HG03565 (cell line): Measurements from ENCODE around the gene FRMD4A.
"Not testable (repeated sequence)": the region's sequence is repeated elsewhere in the genome, so short reads cannot be mapped to it uniquely, and the experiment has no call there.

Experiments used
- ATAC-seq: cut with Tn5 transposase; IDR thresholded peaks from one replicate; pipeline ENCODE4 v1.9.1; 2021; ENCODE audit warnings: mild to moderate bottlenecking, moderate library complexity; ENCODE audit not compliant: unreplicated experiment

FRMD4A gene

DNA sequence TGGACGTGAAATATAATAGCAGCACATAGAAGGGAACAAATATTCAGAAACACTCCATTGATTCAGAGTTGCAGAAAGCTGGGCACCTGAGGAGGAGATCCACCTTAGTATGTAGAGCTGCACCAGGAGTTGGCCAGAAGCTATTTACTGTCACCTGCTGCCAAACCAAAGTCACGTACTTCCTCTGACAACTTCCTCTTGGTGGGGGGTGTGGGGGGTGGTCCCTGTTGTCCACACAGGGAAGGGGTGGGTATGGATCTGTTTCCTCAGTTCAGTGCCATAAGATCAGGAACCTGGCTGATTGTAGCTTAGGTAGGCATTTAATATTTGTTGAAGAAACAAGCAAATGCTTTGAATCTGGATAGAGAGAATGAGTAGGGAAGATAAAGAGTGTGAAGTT lies 264.6 kb downstream of the FRMD4A start:
- no peak for ATAC-seq

DNA sequence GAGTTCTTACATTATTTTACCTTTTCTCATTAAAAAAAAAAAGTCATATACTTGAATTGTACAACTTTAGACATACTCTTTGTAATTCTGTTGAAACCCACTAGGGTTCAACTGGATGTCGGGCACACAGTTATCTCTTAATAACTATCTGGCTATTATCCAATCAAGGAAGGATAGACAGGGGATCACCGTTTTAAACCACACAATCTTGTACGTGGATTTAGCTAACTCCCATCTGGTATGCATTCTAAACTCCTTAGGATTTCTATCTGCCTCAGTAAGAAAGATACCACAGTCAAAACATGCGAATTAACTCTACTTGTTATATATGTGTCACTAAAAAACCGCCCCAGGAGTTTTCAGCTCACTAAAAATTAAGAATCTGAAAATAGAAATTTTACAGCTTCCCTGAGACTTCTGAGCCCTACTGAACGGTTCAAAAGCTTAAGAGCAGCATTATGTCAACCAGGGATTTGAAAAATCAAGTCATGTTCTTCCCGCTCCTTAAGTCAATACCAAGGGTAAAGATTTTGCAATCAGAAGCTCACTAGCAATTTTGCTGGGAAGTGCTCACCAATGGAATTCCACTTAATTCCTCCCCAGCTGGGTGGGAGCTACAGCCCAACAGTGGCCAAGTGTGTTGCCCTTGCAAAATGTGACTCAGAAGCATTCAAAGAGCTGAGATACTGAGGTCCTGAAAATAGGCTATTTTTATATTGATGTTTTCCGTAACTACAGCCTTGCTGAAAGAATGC lies 267.0 kb downstream of the FRMD4A start:
- no peak for ATAC-seq

- no peak for ATAC-seq
Observed at GRCh38 chr10:14062528-14063260, 268.0 kb downstream of the FRMD4A start.

DNA sequence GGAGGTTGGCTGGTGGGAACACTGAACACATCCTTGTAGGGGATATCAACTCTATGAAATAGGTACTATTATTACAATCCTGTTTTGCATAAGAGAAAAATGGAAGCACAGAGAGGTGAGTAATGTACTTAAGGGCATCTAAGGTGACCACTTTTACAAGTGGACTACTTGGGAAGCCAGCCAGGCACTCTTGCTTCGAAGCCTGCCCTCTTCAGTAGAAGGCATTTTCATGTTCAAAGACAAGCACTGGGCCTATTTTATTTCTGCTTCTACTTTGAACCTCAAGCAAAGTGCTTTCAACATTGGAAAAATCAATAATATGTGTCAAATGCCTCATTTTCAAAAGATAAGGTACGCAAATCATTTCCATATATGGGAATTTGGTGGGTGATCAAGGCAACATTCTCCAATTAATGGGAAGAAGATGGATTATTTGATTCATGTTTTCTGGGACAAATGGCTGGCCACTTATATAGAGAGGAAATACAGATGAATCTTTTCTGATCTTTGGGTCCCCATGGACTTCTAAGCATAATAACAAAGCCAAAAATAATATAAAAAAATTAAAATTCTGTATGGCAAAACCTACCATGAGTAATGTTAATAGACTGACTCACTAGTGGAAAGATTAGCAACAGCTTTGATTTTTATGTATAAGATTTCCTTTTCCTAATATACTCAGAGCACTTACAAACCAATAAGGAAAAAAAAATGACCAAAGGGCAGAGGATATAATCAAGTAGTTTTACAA lies 270.2 kb downstream of the FRMD4A start:
- ATAC-seq, result no peak

GRCh38 chr10:14056610-14057332 lies 274.0 kb downstream of the FRMD4A start:
- ATAC-seq, result no peak

DNA sequence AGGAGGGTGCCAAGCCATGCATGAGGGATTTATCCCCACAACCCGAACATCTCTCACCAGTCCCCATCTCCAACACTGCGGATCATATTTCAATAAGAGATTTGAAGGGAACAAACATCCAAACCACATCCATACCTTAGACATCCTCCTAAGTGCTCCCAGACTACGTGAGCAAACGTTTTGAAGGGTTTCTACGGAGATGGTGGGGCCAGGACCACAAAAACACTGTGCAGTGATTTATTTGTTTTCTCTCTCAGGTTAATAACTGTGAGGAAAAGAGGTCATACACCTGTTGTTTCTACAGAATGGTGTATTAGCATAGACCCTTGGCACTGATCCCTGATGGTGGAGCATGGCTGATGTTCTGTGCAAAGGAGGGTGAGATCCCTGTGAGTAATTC lies 277.8 kb downstream of the FRMD4A start:
- ATAC-seq, result no peak

- ATAC-seq, result no peak
Observed at GRCh38 chr10:14050598-14050997, 280.1 kb downstream of the FRMD4A start.

GRCh38 chr10:14048930-14049613 lies 281.7 kb downstream of the FRMD4A start:
- no peak for ATAC-seq

DNA sequence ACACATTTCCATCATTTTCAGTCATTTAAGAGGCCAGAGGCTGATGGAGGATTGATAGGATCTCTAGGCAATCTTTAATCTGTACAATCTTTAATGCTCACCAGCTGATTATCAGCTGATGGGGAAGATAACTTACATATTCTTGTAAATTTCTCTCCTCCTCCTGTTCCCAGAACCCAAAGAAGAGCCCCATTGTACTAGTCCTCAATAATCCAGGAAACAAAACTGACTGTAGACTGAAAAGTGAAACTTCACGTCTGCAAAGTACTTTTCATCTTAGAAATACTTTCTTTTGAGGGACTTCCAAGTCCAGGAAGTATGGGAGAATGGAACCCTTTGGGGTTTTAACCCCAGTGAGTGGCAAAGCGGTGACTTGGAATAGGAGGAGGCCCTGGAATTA lies 283.3 kb downstream of the FRMD4A start:
- ATAC-seq, result no peak

DNA sequence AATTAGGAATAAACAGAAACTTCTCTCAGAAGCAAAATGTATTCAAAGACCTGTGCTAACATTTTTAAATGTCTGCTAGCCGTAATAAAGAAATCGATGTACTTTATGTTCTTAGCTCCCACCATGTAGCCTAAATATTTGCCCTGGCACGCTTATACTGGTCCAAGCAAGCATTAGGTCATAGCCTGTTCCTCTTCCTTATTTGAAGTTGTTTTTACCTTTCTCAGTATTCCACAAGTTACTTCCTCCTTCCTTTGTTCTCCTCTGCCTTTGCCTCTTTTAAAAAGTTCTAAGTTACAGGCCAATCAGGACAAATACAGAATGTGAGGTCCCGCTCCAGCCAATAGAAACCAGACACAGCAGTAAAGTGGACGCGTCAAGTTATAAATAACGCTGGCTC lies 288.7 kb downstream of the FRMD4A start:
- ATAC-seq, result not testable (repeated sequence)

DNA sequence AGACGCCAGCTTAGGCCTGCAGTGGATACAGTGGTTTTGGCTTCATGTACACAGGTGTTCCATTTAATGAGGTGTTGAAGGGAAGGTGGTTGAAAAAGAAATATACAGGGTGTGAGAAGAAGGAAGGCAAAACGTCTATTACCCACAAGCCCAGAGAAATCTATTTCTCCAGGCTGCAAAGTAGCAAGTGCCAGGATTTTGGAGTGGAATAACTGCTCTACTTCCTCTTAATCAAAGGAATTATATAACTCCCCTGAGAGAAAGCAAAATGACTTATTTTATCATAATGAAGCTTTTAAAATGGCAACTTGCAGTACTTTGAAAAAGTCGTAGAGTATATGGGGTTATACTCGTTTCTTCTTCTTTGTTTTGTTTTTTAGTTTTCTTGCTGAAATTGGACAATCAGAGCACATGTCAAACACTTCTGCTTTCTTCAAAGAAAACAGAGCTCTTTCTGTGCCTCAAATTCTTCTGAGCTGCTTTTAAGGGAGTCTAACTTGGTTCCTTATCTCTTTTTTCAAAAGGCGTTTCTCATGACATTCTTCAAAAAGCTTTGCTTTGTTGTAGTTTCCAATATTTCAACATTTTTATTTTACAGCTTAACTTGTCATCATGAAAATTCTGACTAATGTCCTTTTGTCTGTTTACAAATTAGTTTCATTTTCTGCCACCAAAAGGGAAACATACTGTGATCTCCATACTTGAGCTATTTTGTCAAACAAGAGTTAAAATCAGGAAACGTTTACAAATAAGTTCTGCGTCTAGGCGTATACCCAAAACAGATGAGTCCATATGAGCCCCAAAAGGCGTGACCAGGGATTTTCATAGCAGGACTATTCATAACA lies 289.7 kb downstream of the FRMD4A start:
- no peak for ATAC-seq

- ATAC-seq, result no peak
Observed at GRCh38 chr10:14039968-14040668, 290.6 kb downstream of the FRMD4A start.

DNA sequence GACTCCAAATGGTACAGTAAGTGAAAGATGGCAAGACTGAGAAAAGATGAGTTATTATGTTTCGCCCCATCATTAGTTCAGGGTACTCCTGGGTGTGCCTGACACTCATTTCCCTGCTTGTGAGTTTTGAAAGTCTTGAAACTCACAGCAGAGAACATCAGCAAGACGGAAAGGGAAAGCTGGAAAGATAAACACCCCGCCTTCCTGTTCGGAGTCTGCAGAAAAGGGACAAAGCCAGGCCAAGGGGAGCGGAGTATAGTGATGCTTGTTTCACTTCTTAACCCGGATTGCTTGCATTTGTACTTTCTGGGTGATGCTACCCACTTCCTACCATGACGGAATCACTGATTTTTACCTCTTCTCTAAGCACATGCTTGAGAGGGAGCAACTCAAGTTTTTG lies 294.5 kb downstream of the FRMD4A start:
- ATAC-seq, result no peak

DNA sequence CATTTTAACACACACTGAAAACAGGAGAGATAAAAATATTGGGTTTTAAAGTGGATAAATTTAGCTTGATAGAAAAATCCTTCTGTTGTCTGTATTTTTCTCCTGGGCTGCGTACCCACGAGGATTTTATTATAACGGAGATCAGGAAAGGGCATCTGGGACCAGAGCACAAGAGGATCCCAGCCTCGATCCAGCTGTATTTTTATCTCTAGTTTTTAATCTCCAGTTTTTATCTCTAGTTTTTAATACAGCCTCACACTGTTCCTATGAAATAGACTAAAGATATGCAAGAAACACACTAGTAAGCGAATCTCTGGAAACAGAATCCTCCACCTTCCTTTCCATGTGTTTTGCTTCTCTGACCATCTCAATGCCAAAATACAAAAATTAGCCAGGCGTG lies 295.2 kb downstream of the FRMD4A start:
- no peak for ATAC-seq

GRCh38 chr10:14032406-14032998 lies 298.2 kb downstream of the FRMD4A start:
- no peak for ATAC-seq

DNA sequence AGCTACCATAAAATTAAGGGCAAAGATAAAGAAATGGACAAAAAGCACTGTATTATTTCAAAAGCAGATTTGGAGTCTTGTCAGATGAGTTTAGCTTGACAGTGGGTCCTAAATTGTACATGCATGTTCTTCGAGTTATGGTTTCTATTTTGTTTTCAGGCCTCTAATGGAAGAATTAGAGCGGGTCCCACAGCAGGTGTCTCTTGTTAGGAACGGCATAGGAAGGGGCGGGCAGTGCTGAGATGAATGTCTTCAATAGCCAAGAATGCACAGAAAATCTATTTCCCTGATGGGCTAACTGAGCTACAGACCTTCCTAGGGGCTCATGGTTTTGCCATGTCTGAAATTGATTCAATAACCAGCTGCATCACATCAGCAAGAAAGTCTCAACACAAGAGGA lies 304.4 kb downstream of the FRMD4A start:
- ATAC-seq, result no peak

- no peak for ATAC-seq
Observed at GRCh38 chr10:14025283-14026189, 305.2 kb downstream of the FRMD4A start.
